Stomach (tissue), 9 donors: ENCODE results near the gene GNRHR. TPM values are rescaled to one million over a fixed set of nuclear protein-coding genes. Genes with fewer than 3 reads are reported as not detected.
"Not testable (repeated sequence)": the region's sequence is repeated elsewhere in the genome, so short reads cannot be mapped to it uniquely, and the experiment has no call there.

ENCODE experiments used
- DNase-seq, 2 donors: peaks; one replicate each; pipeline versions ENCODE4 v3.0.0 to v3.0.0-alpha.2; 2013 to 2019
- H3K27ac ChIP-seq, 5 donors: fragments of 200-600 bp in 4 of 5; sonication (generic) in 4 of 5; one replicate each; pipeline ENCODE4 v1.5.1; 2013 to 2019; ENCODE audit warnings: mild to moderate bottlenecking in 1 of 5, moderate library complexity in 1 of 5
- H3K27me3 ChIP-seq, 3 donors: fragments of 200-600 bp; sonication (generic); one replicate each; pipeline ENCODE4 v1.5.1; 2017 to 2019; ENCODE audit warnings: mixed run types in 1 of 3
- H3K36me3 ChIP-seq, 4 donors: fragments of 200-600 bp; sonication (generic); 1 replicate in 3 of 4; 2 replicates in 1 of 4; pipeline ENCODE4 v1.5.1; 2016 to 2019
- H3K4me1 ChIP-seq, 4 donors: fragments of 200-600 bp; sonication (generic); one replicate each; pipeline ENCODE4 v1.5.1; 2016 to 2019
- H3K4me3 ChIP-seq, 4 donors: fragments of 200-600 bp; sonication (generic) in 3 of 4; one replicate each; pipeline ENCODE4 v1.5.1; 2016 to 2019; ENCODE audit warnings: mild to moderate bottlenecking in 1 of 4
- H3K9me3 ChIP-seq, 4 donors: fragments of 200-600 bp; sonication (generic); one replicate each; pipeline ENCODE4 v1.5.1; 2016 to 2019
- CTCF ChIP-seq, 7 experiments: fragments of 450-650 bp in 4 of 7; fragments of 200-600 bp in 3 of 7; sonication (generic) in 3 of 7; IDR thresholded peaks; one replicate each; pipeline ENCODE4 v1.5.1; 2016 to 2019; ENCODE audit warnings: antibody characterized with exemption in 7 of 7, control low read depth in 2 of 7, mild to moderate bottlenecking in 1 of 7
- EP300 ChIP-seq: sonication (generic); formaldehyde crosslinking; IDR thresholded peaks from one replicate; pipeline ENCODE4 v1.6.1; 2017; ENCODE audit warnings: antibody characterized with exemption
- POLR2A ChIP-seq, 4 donors: fragments of 450-650 bp; IDR thresholded peaks; one replicate each; pipeline ENCODE4 v1.6.1; 2016; ENCODE audit warnings: antibody characterized with exemption in 4 of 4, control low read depth in 2 of 4, mild to moderate bottlenecking in 1 of 4, moderate library complexity in 1 of 4
- POLR2AphosphoS5 ChIP-seq, 3 donors: sonication (generic); formaldehyde crosslinking; IDR thresholded peaks; one replicate each; pipeline ENCODE4 v1.6.1; 2016; ENCODE audit warnings: antibody characterized with exemption in 3 of 3
- WGBS, 5 donors: extraction: QIAGEN DNeasy Blood & Tissue Kit in 3 of 5; methylation state at CpG; one replicate each; pipeline versions ENCODE4 v1.1.5 to v1.1.7; 2013 to 2018; 5-methylcytosine and 5-hydroxymethylcytosine counted together
- intact Hi-C: fragments of 100-400 bp; cut with DNase I; formaldehyde crosslinking; loops from one replicate; pipeline ENCODE4 v1.15.1; 2023; ENCODE audit warnings: low total_unique reads
- polyA plus RNA-seq, 3 donors: library from polyadenylated mRNA; stranded (reverse); fragments of 200-250 nt; gene quantifications; one replicate each; pipeline ENCODE4 v1.2.3, GENCODE V29; 2013
- total RNA-seq, 5 donors: library from RNA; depleted of rRNA; stranded (reverse); fragments of >200 nt; gene quantifications; one replicate each; pipeline versions ENCODE4 v1.1.0 to v1.2.3, GENCODE V29; 2014 to 2016
- donor health status: healthy with polysubstance abuse.
- donor health status: Bipolar disorder and iron deficiency.
- donor health status: healthy.

The GNRHR gene
- total and polyA plus RNA-seq, 8 donors, result not detected

GRCh38 chr4:67714248-67714583 lies 40.0 kb downstream of the GNRHR start:
- 88 to 96% (median 91%) methylated on average over 1 of the region's 1 CpG for WGBS, 5 donors

GRCh38 chr4:67713529-67714247 lies 40.5 kb downstream of the GNRHR start:
- Histone ChIP-seq H3K27me3 (no peaks in the 10 kb centered on the region), H3K4me1 (peaks cover 0 to 11% (median 7%) of the 10 kb centered on the region in 4 donors), H3K4me3 (no peak overlapping the region), H3K9me3 (no peaks in the 10 kb centered on the region), H3K27ac (no peak overlapping the region), H3K36me3 (peaks cover 0 to 12% (median 10%) of the 10 kb centered on the region in 4 donors)
- TF ChIP-seq EP300 (no peak), CTCF (IDR thresholded peaks at IDR 0.05) (no peak), POLR2A (IDR thresholded peaks at IDR 0.05) (no peak), POLR2AphosphoS5 (IDR thresholded peaks at IDR 0.05) (no peak)
- peak in 1 of 2 donors; percentile 26 for DNase-seq
- intact Hi-C loops, result no loop called here
- 67 to 78% (median 70%) methylated on average over 12 of the region's 12 CpGs for WGBS, 5 donors

More at GRCh38 chr4:67714248-67714583, 40.0 kb downstream of the GNRHR start:
- no peak overlapping the region for H3K27ac ChIP-seq
- H3K27me3 ChIP-seq, result no peaks in the 10 kb centered on the region
- H3K4me3 ChIP-seq, result no peak overlapping the region
- intact Hi-C loops, result no loop called here
- H3K36me3 ChIP-seq, result peaks cover 0 to 12% (median 10%) of the 10 kb centered on the region in 4 donors
- H3K9me3 ChIP-seq, result no peaks in the 10 kb centered on the region
- DNase-seq, result no peak
- peaks cover 0 to 11% (median 7%) of the 10 kb centered on the region in 4 donors for H3K4me1 ChIP-seq
- TF ChIP-seq POLR2A (IDR thresholded peaks at IDR 0.05) (no peak), CTCF (IDR thresholded peaks at IDR 0.05) (no peak), EP300 (no peak), POLR2AphosphoS5 (IDR thresholded peaks at IDR 0.05) (no peak)

- H3K9me3 ChIP-seq, result no peaks in the 10 kb centered on the region
- peaks cover 0 to 11% (median 7%) of the 10 kb centered on the region in 4 donors for H3K4me1 ChIP-seq
- TF ChIP-seq EP300 (no peak), POLR2A (IDR thresholded peaks at IDR 0.05) (no peak), CTCF (IDR thresholded peaks at IDR 0.05) (no peak), POLR2AphosphoS5 (IDR thresholded peaks at IDR 0.05) (no peak)
- WGBS, 5 donors, result 77 to 90% (median 84%) methylated on average over 7 of the region's 7 CpGs
- peaks cover 0 to 12% (median 10%) of the 10 kb centered on the region in 4 donors for H3K36me3 ChIP-seq
- no peak for DNase-seq
- H3K4me3 ChIP-seq, result no peak overlapping the region
- intact Hi-C loops, result no loop called here
- no peak overlapping the region for H3K27ac ChIP-seq
- no peaks in the 10 kb centered on the region for H3K27me3 ChIP-seq
These were observed 41.3 kb downstream of the GNRHR start for GRCh38 chr4:67712650-67713528.

- Histone ChIP-seq H3K9me3 (no peaks in the 10 kb centered on the region), H3K4me3 (no peak overlapping the region), H3K27me3 (no peaks in the 10 kb centered on the region), H3K36me3 (peaks cover 0 to 12% (median 8%) of the 10 kb centered on the region in 4 donors), H3K4me1 (peaks cover 0 to 11% (median 7%) of the 10 kb centered on the region in 4 donors), H3K27ac (no peak overlapping the region)
- TF ChIP-seq POLR2A (IDR thresholded peaks at IDR 0.05) (no peak), CTCF (IDR thresholded peaks at IDR 0.05) (no peak), EP300 (no peak), POLR2AphosphoS5 (IDR thresholded peaks at IDR 0.05) (no peak)
- WGBS, 5 donors, result 74 to 89% (median 81%) methylated on average over 3 of the region's 3 CpGs
- DNase-seq, result no peak
- intact Hi-C loops, result no loop called here
These were observed 42.1 kb downstream of the GNRHR start for GRCh38 chr4:67712000-67712625.

GRCh38 chr4:67706682-67707081 lies 47.5 kb downstream of the GNRHR start:
- DNase-seq, H3K27ac ChIP-seq, H3K9me3 ChIP-seq, H3K4me3 ChIP-seq, intact Hi-C loops, H3K27me3 ChIP-seq, H3K4me1 ChIP-seq, H3K36me3 ChIP-seq: not testable (repeated sequence)
- WGBS, 5 donors, result 93 to 99% (median 97%) methylated on average over 3 of the region's 3 CpGs
